Astrocyte of the hippocampus (primary cell): ENCODE measurements around the gene EXOSC5.
"Not testable (repeated sequence)": the region's sequence is repeated elsewhere in the genome, so short reads cannot be mapped to it uniquely, and the experiment has no call there.

Experiments
- DNase-seq: peaks from one replicate; pipeline ENCODE4 v3.0.0; 2011; ENCODE audit warnings: low read depth, low spot score

The EXOSC5 gene

GRCh38 chr19:41397086-41398049 is at the start of gene EXOSC5, which contains the start of gene BCKDHA:
Gene EXOSC5 (minus strand): TSS chr19:41397359. CDS start chr19:41397328, 31 bp downstream.
Gene BCKDHA (plus strand): TSS chr19:41397818. CDS start chr19:41397828, 10 bp downstream.
- peak; percentile 100 for DNase-seq

- DNase-seq, result no peak
These were observed 48.4 kb upstream of the EXOSC5 start for GRCh38 chr19:41445575-41445974.

- no peak for DNase-seq
These were observed 46.8 kb upstream of the EXOSC5 start for GRCh38 chr19:41443813-41444455.

- no peak for DNase-seq
These were observed 45.6 kb upstream of the EXOSC5 start, which contains the start of gene ERICH4 for GRCh38 chr19:41442473-41443355. Gene ERICH4 (plus strand): TSS chr19:41443156. CDS start chr19:41443170, 14 bp downstream.

GRCh38 chr19:41441321-41441945 is 44.3 kb upstream of the EXOSC5 start:
- no peak for DNase-seq

- DNase-seq, result peak; percentile 98
These were observed 42.5 kb upstream of the EXOSC5 start, which contains the start of gene DMAC2 for GRCh38 chr19:41439441-41440222. Gene DMAC2 (minus strand): TSS chr19:41439912. CDS start chr19:41439899, 13 bp downstream.

GRCh38 chr19:41437944-41438574 is 40.9 kb upstream of the EXOSC5 start:
- no peak for DNase-seq

- no peak for DNase-seq
These were observed 39.5 kb upstream of the EXOSC5 start for GRCh38 chr19:41436674-41436951.

GRCh38 chr19:41435936-41436673 is 38.9 kb upstream of the EXOSC5 start:
- no peak for DNase-seq

- not testable (repeated sequence) for DNase-seq
These were observed 38.2 kb upstream of the EXOSC5 start for GRCh38 chr19:41435376-41435775.

GRCh38 chr19:41434450-41434849 is 37.3 kb upstream of the EXOSC5 start:
- no peak for DNase-seq

- no peak for DNase-seq
These were observed 36.0 kb upstream of the EXOSC5 start for GRCh38 chr19:41433171-41433570.

- peak; percentile 43 for DNase-seq
These were observed 34.5 kb upstream of the EXOSC5 start for GRCh38 chr19:41431426-41432386.

- DNase-seq, result peak; percentile 35
These were observed 33.8 kb upstream of the EXOSC5 start for GRCh38 chr19:41430922-41431321.

GRCh38 chr19:41428481-41428859 is 31.3 kb upstream of the EXOSC5 start:
- no peak for DNase-seq

- DNase-seq, result peak; percentile 51
These were observed 30.7 kb upstream of the EXOSC5 start for GRCh38 chr19:41427647-41428480.
